ENCODE results near the gene S100Z. TPM values are rescaled to one million over a fixed set of nuclear protein-coding genes. Genes with fewer than 3 reads are reported as not detected.
A peak's percentile ranks its signal among the peaks of the same experiment; 100 is the strongest.

S100Z gene
- total RNA-seq, 1 donor from 2014 or later, result 0.38 TPM

- Mint-ChIP-seq H3K9me3 (ENCODE audit: unreplicated experiment) (no peaks in the 10 kb centered on the region), H3K4me1 (ENCODE audit: unreplicated experiment) (peaks cover 13% of the 10 kb centered on the region), H3K4me3 (ENCODE audit: unreplicated experiment) (peak overlapping the region; percentile 49), H3K27me3 (ENCODE audit: unreplicated experiment) (peaks cover 2% of the 10 kb centered on the region), H3K36me3 (ENCODE audit: low read depth, unreplicated experiment) (peaks cover 10% of the 10 kb centered on the region), H3K27ac (ENCODE audit: unreplicated experiment) (no peak overlapping the region)
- no peak for DNase-seq (ENCODE audit: low spot score)
- no peak for TF ChIP-seq CTCF (IDR thresholded peaks at IDR 0.05; ENCODE audit: unreplicated experiment)
Measured at GRCh38 chr5:76960004-76960625, 110.3 kb downstream of the S100Z start.

- no peaks in the 10 kb centered on the region for H3K9me3 Mint-ChIP-seq (ENCODE audit: unreplicated experiment)
- H3K4me1 Mint-ChIP-seq (ENCODE audit: unreplicated experiment), result peaks cover 5% of the 10 kb centered on the region
- no peak for DNase-seq (ENCODE audit: low spot score)
- H3K36me3 Mint-ChIP-seq (ENCODE audit: low read depth, unreplicated experiment), result peaks cover 10% of the 10 kb centered on the region
- H3K27ac Mint-ChIP-seq (ENCODE audit: unreplicated experiment), result no peak overlapping the region
- H3K4me3 Mint-ChIP-seq (ENCODE audit: unreplicated experiment), result no peak overlapping the region
- peaks cover 2% of the 10 kb centered on the region for H3K27me3 Mint-ChIP-seq (ENCODE audit: unreplicated experiment)
- TF ChIP-seq CTCF (IDR thresholded peaks at IDR 0.05; ENCODE audit: unreplicated experiment), result no peak
Measured at GRCh38 chr5:76964060-76964459, 114.2 kb downstream of the S100Z start.

Other genes with a start within 250 kb of the S100Z start
- gene F2RL2, start 226.6 kb upstream of the S100Z start, total RNA-seq (ENCODE audit: unreplicated experiment), result 311 TPM
- gene F2R, start 133.9 kb upstream of the S100Z start, total RNA-seq (ENCODE audit: unreplicated experiment), result 342 TPM
- 141 TPM for gene F2RL1, start 31.0 kb upstream of the S100Z start, total RNA-seq (ENCODE audit: unreplicated experiment)
- gene CRHBP, start 103.0 kb downstream of the S100Z start, total RNA-seq (ENCODE audit: unreplicated experiment), result 108 TPM
- gene AGGF1, start 180.4 kb downstream of the S100Z start, total RNA-seq (ENCODE audit: unreplicated experiment), result 18.1 TPM
- 13.0 TPM for gene ZBED3, start 237.3 kb downstream of the S100Z start, total RNA-seq (ENCODE audit: unreplicated experiment)